H1 (cell line): ENCODE data around the gene DSCAM. TPM values are rescaled to one million over a fixed set of nuclear protein-coding genes. Genes with fewer than 3 reads are reported as not detected.

Experiments
- CBX8 ChIP-seq: fragments of 300-800, 300-1000 bp; sonication (generic); IDR thresholded peaks from 2 replicates; pipeline ENCODE4 v1.7.1; 2016; ENCODE audit warnings: low read depth, low read length, borderline replicate concordance
- CEBPB ChIP-seq: IDR thresholded peaks from 2 replicates; pipeline ENCODE4 v1.6.1; 2012; ENCODE audit warnings: low read depth, low read length
- KDM4A ChIP-seq: IDR thresholded peaks from one replicate; pipeline ENCODE4 v1.7.1; 2012; ENCODE audit warnings: low read depth, mild to moderate bottlenecking, moderate library complexity, low read length, inconsistent platforms; ENCODE audit not compliant: severe bottlenecking
- SP4 ChIP-seq: IDR thresholded peaks from 2 replicates; pipeline ENCODE4 v1.6.1; 2012; ENCODE audit warnings: low read length, inconsistent platforms
- SUZ12 ChIP-seq: fragments of 200-600 bp; sonication (generic); IDR thresholded peaks from 2 replicates; pipeline ENCODE4 v1.6.1; 2012; ENCODE audit warnings: mild to moderate bottlenecking, inconsistent platforms, low read length, moderate library complexity, mixed read lengths
- TAF1 ChIP-seq: IDR thresholded peaks from 2 replicates; pipeline ENCODE4 v1.6.1; 2011; ENCODE audit warnings: mild to moderate bottlenecking, low read depth, low read length
- polyA plus RNA-seq, 7 experiments: library from polyadenylated mRNA; depleted of rRNA in 3 of 7; stranded (reverse) in 5 of 7; unstranded in 2 of 7; fragments of >200 nt in 5 of 7; fragments of 200-250 nt in 2 of 7; gene quantifications; 1 replicate in 5 of 7; 2 replicates in 1 of 7; 4 replicates in 1 of 7; pipeline versions ENCODE4 v1.2.1 to v1.2.3, GENCODE V29; 2011 to 2013; ENCODE audit warnings: missing spikeins in 2 of 7, mixed read lengths in 2 of 7
- total RNA-seq: library from RNA; stranded (reverse); fragmentation: NEBNext Ultra II Directional; extraction: Animal tissue kit (Norgen Biotek cat#: 25700); gene quantifications from 2 replicates; pipeline ENCODE4 v1.2.1, GENCODE V29; 2021
- TF ChIP-seq, protein P1 (sequence below): IDR thresholded peaks from 2 replicates; pipeline ENCODE4 v1.6.1; 2012; ENCODE audit warnings: inconsistent platforms

Gene DSCAM
- total and polyA plus RNA-seq, 2 of the 8 experiments (the other 6 are each of a cell fraction or from before 2014, with no cell fraction given) = 0.02 to 0.15 TPM

DNA sequence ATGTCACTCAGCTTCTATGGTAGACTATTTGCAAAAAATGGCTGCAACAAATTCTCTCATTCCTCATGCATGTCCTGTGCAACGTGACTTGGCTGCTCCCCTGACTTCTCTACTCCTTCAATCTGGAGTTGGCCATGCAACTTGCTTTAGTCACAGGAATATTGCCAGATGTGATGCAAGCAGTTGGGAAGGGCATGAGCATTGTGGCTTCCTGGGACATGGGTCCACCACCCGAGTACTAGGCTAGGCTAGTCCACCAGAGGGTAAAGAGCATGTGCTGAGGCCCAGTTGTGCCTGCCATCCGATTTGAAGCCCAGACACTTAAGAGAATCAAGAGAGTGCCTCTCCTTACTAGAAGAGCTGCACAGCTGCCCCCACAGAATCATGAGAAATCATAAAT, 89.6 kb downstream of the DSCAM start (continued):
- no peak for TF ChIP-seq SUZ12
- no peak for TF ChIP-seq SP4
- TF ChIP-seq CBX8 = no peak
- no peak for TF ChIP-seq CEBPB
- no peak for TF ChIP-seq TAF1
- no peak for TF ChIP-seq KDM4A
- TF ChIP-seq, protein P1, sequence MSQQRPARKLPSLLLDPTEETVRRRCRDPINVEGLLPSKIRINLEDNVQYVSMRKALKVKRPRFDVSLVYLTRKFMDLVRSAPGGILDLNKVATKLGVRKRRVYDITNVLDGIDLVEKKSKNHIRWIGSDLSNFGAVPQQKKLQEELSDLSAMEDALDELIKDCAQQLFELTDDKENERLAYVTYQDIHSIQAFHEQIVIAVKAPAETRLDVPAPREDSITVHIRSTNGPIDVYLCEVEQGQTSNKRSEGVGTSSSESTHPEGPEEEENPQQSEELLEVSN = no peak
- TF ChIP-seq, all 59 proteins: peak for 0
